Keratinocyte (primary cell): ENCODE results near the gene SON.

Source experiments
- CTCF ChIP-seq, 3 experiments: IDR thresholded peaks in 1 of 3; conservative IDR thresholded peaks in 1 of 3; optimal IDR thresholded peaks in 1 of 3; 2 replicates in 2 of 3; 3 replicates in 1 of 3; pipeline versions ENCODE3 to v1.5.1; 2011; ENCODE audit warnings: low read length in 3 of 3, mild to moderate bottlenecking in 3 of 3, moderate library complexity in 2 of 3, control low read depth in 1 of 3, inconsistent platforms in 1 of 3; ENCODE audit not compliant: insufficient read depth in 2 of 3; ENCODE audit errors: extremely low read depth in 1 of 3
- EZH2 ChIP-seq: IDR thresholded peaks from one replicate; pipeline ENCODE4 v1.6.1; 2012; ENCODE audit warnings: inconsistent platforms, mild to moderate bottlenecking, low read length, moderate library complexity

DNA sequence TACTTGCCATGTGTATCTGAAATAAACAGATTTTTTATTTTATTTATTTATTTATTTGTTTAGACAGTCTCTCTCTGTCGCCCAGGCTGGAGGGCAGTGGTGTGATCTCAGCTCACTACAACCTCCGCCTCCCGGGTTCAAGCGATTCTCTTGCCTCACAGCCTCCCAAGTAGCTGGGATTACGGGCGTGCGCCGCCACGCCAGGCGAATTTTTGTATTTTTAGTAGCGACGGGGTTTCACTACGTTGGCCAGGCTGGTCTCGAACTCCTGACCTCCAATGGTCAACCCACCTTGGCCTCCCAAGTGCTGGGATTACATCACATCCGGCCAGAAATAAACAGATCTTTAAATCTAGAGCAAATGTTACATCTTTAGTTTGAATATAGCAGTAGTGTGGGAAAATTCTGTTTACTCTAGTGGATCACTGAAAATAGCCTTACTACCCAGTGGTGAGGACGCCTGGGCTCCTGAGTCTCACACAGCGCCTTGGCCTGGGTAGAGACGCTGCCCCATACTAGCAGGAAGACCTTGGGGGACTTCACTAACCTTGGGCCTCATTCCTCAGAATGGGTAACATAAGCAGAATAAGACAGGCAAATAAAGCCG lies 1.6 kb upstream of the SON start:
- TF ChIP-seq CTCF (optimal IDR thresholded peaks at IDR 0.05 in 1 of 3, IDR thresholded peaks at IDR 0.05 in 1 of 3, conservative IDR thresholded peaks at IDR 0.05 in 1 of 3; ENCODE audit: extremely low read depth in 1 of 3, insufficient read depth in 2 of 3, low read length in 3 of 3) (no peak), EZH2 (no peak)
